CD4-positive, alpha-beta T cell (primary cell): Measurements from ENCODE around the gene KRTAP5-1. TPM values are rescaled to one million over a fixed set of nuclear protein-coding genes. Genes with fewer than 3 reads are reported as not detected.

ENCODE experiments used
- ATAC-seq: fragments of 200-7000 bp; cut with Tn5 transposase; one replicate; pipeline ENCODE4 v1.10.0; 2022; ENCODE audit warnings: mild to moderate bottlenecking; ENCODE audit not compliant: poor library complexity
- CTCF ChIA-PET: fragments of 350-600 bp; sonication (Branson Sonifier 250); formaldehyde crosslinking; loops from one replicate; lab custom pipeline; 2021; ENCODE audit warnings: antibody characterized with exemption, inconsistent platforms; lab: Charles Lee
- POLR2A ChIA-PET: fragments of 350-600 bp; sonication (Branson Sonifier 250); formaldehyde crosslinking; loops from one replicate; lab custom pipeline; 2021; ENCODE audit warnings: antibody characterized with exemption, inconsistent platforms; lab: Charles Lee
- DNase-seq, 14 experiments: peaks; one replicate each; pipeline ENCODE4 v3.0.0-alpha.2; 2013 to 2020; ENCODE audit warnings: mixed read lengths in 2 of 14
- H3K27ac ChIP-seq, 2 donors: one replicate each; pipeline versions ENCODE4 v1.5.1 to v1.7.0; 2013; ENCODE audit warnings: low read length in 2 of 2, low read depth in 1 of 2, mild to moderate bottlenecking in 1 of 2
- H3K27me3 ChIP-seq, 2 experiments: 1 replicate in 1 of 2; 2 replicates in 1 of 2; pipeline versions ENCODE4 v1.6.1 to v1.7.0; 2013; ENCODE audit warnings: low read length in 2 of 2, control low read depth in 1 of 2, mild to moderate bottlenecking in 1 of 2, moderate library complexity in 1 of 2; ENCODE audit not compliant: insufficient read depth in 2 of 2, control insufficient read depth in 1 of 2
- H3K36me3 ChIP-seq: one replicate; pipeline ENCODE4 v1.6.1; 2013; ENCODE audit warnings: low read length, control low read depth; ENCODE audit not compliant: insufficient read depth
- H3K4me1 ChIP-seq: one replicate; pipeline ENCODE4 v1.6.1; 2013; ENCODE audit warnings: low read length, control low read depth; ENCODE audit not compliant: insufficient read depth
- H3K4me3 ChIP-seq: one replicate; pipeline ENCODE4 v1.5.1; 2013; ENCODE audit warnings: mild to moderate bottlenecking, low read length, moderate library complexity
- H3K9me3 ChIP-seq, 2 experiments: 1 replicate in 1 of 2; 2 replicates in 1 of 2; pipeline versions ENCODE4 v1.6.1 to v1.7.0; 2013; ENCODE audit warnings: low read length in 2 of 2, mild to moderate bottlenecking in 2 of 2, control low read depth in 1 of 2, moderate library complexity in 1 of 2; ENCODE audit not compliant: control insufficient read depth in 1 of 2, insufficient read depth in 1 of 2
- H3K27ac Mint-ChIP-seq: one replicate; pipeline ENCODE4 v1.8.0; 2020; ENCODE audit warnings: mixed read lengths
- H3K27me3 Mint-ChIP-seq: one replicate; pipeline ENCODE4 v1.8.0; 2021; ENCODE audit warnings: mixed read lengths
- H3K36me3 Mint-ChIP-seq: one replicate; pipeline ENCODE4 v1.8.0; 2021; ENCODE audit warnings: low read depth, mixed read lengths
- H3K4me1 Mint-ChIP-seq: one replicate; pipeline ENCODE4 v1.8.0; 2021; ENCODE audit warnings: low read depth, mixed read lengths
- H3K4me3 Mint-ChIP-seq: one replicate; pipeline ENCODE4 v1.8.0; 2020; ENCODE audit warnings: mild to moderate bottlenecking, mixed read lengths
- H3K9me3 Mint-ChIP-seq: one replicate; pipeline ENCODE4 v1.8.0; 2020; ENCODE audit warnings: mixed read lengths
- intact Hi-C, 2 experiments: fragments of 100-400 bp; cut with DNase I in 1 of 2; cut with micrococcal nuclease in 1 of 2; formaldehyde crosslinking; loops; one replicate each; pipeline versions ENCODE4 v1.15.1 to v1.9.0; 2023 to 2025; cut with DNase I, micrococcal nuclease
- total RNA-seq, 174 experiments: library from RNA in 2 of 174; stranded (reverse) in 2 of 174; gene quantifications; one replicate each; pipeline ENCODE4 v1.2.3 and lab custom pipeline; 2021 to 2026
- TF ChIP-seq, protein P1 (sequence below): fragments of 200-600 bp; IDR thresholded peaks from one replicate; pipeline ENCODE4 v1.8.0; 2022; ENCODE audit warnings: antibody characterized with exemption, mild to moderate bottlenecking

The KRTAP5-1 gene
- total RNA-seq, 2 experiments from 2014 or later = not detected

DNA sequence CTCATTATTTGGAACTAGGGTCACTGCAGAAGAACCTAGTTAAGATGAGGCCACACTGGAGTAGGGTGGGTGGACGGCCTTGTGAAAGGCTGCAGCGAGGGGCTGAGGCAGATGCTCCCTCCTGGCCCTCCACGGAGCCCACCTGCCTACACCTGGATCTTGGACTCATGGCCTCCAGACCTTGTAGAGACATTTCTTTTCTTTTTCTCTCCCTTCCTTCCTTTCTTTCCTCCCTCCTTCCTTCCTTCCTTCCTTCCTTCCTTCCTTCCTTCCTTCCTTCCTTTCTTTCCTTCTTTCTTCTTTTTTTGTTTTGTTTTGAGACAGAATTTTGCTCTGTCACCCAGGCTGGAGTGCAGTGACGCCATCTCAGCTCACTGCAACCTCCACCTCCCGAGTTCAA is 39.7 kb downstream of the KRTAP5-1 start:
- peaks cover 26 to 47% of the 10 kb centered on the region in 2 experiments for H3K27me3 ChIP-seq

DNA sequence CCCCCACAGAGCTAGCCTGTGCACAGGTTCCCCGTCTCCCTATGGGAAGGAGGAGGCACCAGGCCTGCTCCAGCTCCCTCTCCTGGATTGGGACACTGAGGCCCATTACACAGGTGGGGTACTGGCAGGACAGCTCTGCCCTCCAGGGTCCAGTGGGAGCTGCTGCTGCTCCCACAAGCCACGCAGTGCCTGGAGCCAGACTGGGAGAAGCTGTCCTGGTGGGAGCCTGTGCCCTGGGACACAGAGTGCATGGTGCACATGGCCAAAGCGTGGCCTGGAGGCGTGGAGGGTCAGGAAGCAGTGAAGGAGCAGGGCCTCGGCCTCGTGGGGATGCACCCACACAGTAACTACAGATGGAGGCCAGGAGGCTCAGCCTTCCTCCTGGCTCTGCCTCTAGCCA is 40.5 kb downstream of the KRTAP5-1 start:
- H3K36me3 ChIP-seq = no peaks in the 10 kb centered on the region
- H3K9me3 Mint-ChIP-seq = no peaks in the 10 kb centered on the region
- POLR2A ChIA-PET = no interaction called here
- DNase-seq (no peak), ATAC-seq (no peak)
- H3K4me3 Mint-ChIP-seq = no peak overlapping the region
- intact Hi-C loops = no loop called here
- peaks cover 4% of the 10 kb centered on the region for H3K4me1 Mint-ChIP-seq
- peaks cover 34% of the 10 kb centered on the region for H3K27me3 Mint-ChIP-seq
- H3K4me3 ChIP-seq = no peak overlapping the region
- TF ChIP-seq, protein P1, sequence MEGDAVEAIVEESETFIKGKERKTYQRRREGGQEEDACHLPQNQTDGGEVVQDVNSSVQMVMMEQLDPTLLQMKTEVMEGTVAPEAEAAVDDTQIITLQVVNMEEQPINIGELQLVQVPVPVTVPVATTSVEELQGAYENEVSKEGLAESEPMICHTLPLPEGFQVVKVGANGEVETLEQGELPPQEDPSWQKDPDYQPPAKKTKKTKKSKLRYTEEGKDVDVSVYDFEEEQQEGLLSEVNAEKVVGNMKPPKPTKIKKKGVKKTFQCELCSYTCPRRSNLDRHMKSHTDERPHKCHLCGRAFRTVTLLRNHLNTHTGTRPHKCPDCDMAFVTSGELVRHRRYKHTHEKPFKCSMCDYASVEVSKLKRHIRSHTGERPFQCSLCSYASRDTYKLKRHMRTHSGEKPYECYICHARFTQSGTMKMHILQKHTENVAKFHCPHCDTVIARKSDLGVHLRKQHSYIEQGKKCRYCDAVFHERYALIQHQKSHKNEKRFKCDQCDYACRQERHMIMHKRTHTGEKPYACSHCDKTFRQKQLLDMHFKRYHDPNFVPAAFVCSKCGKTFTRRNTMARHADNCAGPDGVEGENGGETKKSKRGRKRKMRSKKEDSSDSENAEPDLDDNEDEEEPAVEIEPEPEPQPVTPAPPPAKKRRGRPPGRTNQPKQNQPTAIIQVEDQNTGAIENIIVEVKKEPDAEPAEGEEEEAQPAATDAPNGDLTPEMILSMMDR = no peak
- no peaks in the 10 kb centered on the region for H3K36me3 Mint-ChIP-seq
- peaks cover 0 to 26% of the 10 kb centered on the region in 2 experiments for H3K9me3 ChIP-seq
- CTCF ChIA-PET = interaction anchor here (5.6 kb wide), 1 partner anchor 30 kb away, joined by 83 read pairs; no protein-coding TSS in a partner anchor
- H3K27ac ChIP-seq = no peak overlapping the region
- peaks cover 21 to 47% of the 10 kb centered on the region in 2 experiments for H3K27me3 ChIP-seq
- H3K27ac Mint-ChIP-seq = no peak overlapping the region
- H3K4me1 ChIP-seq = peaks cover 26% of the 10 kb centered on the region

More for the DNA sequence above, 39.7 kb downstream of the KRTAP5-1 start:
- no peak overlapping the region for H3K27ac Mint-ChIP-seq
- no peak overlapping the region for H3K4me3 ChIP-seq
- peaks cover 0 to 29% of the 10 kb centered on the region in 2 experiments for H3K9me3 ChIP-seq
- peaks cover 43% of the 10 kb centered on the region for H3K27me3 Mint-ChIP-seq
- ATAC-seq (no peak), DNase-seq (no peak)
- H3K4me1 Mint-ChIP-seq = peaks cover 4% of the 10 kb centered on the region
- no peaks in the 10 kb centered on the region for H3K9me3 Mint-ChIP-seq
- no peak overlapping the region for H3K4me3 Mint-ChIP-seq
- no peaks in the 10 kb centered on the region for H3K36me3 Mint-ChIP-seq
- intact Hi-C loops = loop anchor here in 1 of 2 experiments (5.0 kb wide), 1 partner anchor 82 kb away; the partner anchor contains the start of gene KRTAP5-5
- POLR2A ChIA-PET = no interaction called here
- H3K4me1 ChIP-seq = peaks cover 26% of the 10 kb centered on the region
- H3K36me3 ChIP-seq = no peaks in the 10 kb centered on the region
- CTCF ChIA-PET = interaction anchor here (5.6 kb wide), 1 partner anchor 29 kb away, joined by 83 read pairs; no protein-coding TSS in a partner anchor
- TF ChIP-seq, protein P1 = no peak
- no peak overlapping the region for H3K27ac ChIP-seq

DNA sequence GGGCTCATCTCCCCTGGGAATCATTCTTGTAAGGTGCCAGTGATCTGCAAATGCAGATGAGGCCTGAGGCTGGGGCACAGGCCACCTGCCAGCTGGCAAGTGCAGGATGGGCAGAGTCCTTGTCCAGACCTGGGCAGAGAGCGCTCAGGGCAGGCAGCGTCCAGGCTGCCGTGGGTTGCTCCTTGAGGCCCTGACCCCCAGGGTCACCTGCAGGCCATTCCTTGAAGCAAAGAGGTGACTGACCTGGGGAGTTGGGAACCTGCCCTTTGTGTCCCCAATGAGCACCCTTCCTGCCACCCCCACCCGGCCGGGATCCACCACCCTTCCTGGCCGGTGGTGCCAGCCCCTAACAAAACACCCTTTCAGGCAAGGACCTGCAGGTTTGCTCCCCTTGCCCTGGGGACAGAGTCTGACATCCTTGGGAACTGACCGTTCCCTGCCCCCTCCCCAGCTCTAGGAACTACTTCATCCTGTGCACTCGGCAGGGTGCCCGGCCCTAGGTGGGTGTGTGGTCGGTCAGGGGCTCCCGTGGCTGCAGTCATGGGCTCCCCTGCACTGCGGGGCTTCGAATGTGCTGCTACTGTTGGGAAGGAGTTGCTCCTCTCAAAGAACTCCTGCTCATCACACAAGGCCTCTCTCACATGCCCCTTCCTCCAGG is 41.3 kb downstream of the KRTAP5-1 start:
- intact Hi-C loops = no loop called here
- peaks cover 26% of the 10 kb centered on the region for H3K27me3 Mint-ChIP-seq
- ChIA-PET CTCF (interaction anchor here (5.6 kb wide), 1 partner anchor 30 kb away, joined by 83 read pairs; no protein-coding TSS in a partner anchor), POLR2A (no interaction called here)
- TF ChIP-seq, protein P1 = no peak
- Histone ChIP-seq H3K4me3 (no peak overlapping the region), H3K9me3 (peaks cover 0 to 22% of the 10 kb centered on the region in 2 experiments), H3K4me1 (peaks cover 26% of the 10 kb centered on the region), H3K27me3 (peaks cover 21 to 47% of the 10 kb centered on the region in 2 experiments), H3K36me3 (no peaks in the 10 kb centered on the region), H3K27ac (no peak overlapping the region)
- no peak for DNase-seq
- no peak overlapping the region for H3K27ac Mint-ChIP-seq
- H3K4me1 Mint-ChIP-seq = peaks cover under 1% of the 10 kb centered on the region
- H3K9me3 Mint-ChIP-seq = no peaks in the 10 kb centered on the region
- H3K36me3 Mint-ChIP-seq = no peaks in the 10 kb centered on the region
- ATAC-seq = no peak
- no peak overlapping the region for H3K4me3 Mint-ChIP-seq
